ENCODE data around the gene ROMO1. TPM values are rescaled to one million over a fixed set of nuclear protein-coding genes. Genes with fewer than 3 reads are reported as not detected.

The ROMO1 gene
- total RNA-seq (2014; rRNA removed; shearing (Covaris generic)): 213 and 561 TPM in 2 replicates
- polyA plus RNA-seq (2015; cell fraction: cytosol; rRNA removed): 341 and 417 TPM in 2 replicates
- 107 and 141 TPM in 2 replicates for polyA plus RNA-seq (2015; cell fraction: nucleus; rRNA removed)

- DNase-seq (ENCODE audit: low read depth): peak; percentile 85
These were observed at the start of gene ROMO1, which contains the start of gene NFS1 for GRCh38 chr20:35699127-35699956. Gene ROMO1 (plus strand): TSS chr20:35699405. CDS start chr20:35699633, 228 bp downstream. Gene NFS1 (minus strand): TSS chr20:35699352. CDS start chr20:35699288, 64 bp downstream.

DNA sequence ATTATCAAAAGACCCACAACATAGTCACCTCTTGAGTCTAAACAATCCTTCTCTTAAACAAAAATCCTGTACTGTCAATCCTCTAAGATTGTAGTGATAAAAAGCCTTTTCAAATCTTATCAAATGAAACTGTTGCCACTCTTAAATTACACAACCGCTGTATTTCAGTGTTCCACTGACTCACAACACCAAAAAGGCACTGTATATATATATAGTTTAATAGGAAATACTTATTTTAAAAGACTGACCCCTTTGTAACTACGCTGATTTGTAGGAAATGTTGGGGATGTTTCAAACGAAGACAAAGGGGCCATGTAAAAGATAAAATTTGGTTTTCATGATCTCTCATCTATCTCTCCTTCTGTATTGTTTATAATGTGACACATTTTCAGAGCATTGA is 48.6 kb upstream of the ROMO1 start:
- no peak for DNase-seq (ENCODE audit: low read depth)

GRCh38 chr20:35651958-35652357 is 47.2 kb upstream of the ROMO1 start:
- DNase-seq (ENCODE audit: low read depth): no peak

DNA sequence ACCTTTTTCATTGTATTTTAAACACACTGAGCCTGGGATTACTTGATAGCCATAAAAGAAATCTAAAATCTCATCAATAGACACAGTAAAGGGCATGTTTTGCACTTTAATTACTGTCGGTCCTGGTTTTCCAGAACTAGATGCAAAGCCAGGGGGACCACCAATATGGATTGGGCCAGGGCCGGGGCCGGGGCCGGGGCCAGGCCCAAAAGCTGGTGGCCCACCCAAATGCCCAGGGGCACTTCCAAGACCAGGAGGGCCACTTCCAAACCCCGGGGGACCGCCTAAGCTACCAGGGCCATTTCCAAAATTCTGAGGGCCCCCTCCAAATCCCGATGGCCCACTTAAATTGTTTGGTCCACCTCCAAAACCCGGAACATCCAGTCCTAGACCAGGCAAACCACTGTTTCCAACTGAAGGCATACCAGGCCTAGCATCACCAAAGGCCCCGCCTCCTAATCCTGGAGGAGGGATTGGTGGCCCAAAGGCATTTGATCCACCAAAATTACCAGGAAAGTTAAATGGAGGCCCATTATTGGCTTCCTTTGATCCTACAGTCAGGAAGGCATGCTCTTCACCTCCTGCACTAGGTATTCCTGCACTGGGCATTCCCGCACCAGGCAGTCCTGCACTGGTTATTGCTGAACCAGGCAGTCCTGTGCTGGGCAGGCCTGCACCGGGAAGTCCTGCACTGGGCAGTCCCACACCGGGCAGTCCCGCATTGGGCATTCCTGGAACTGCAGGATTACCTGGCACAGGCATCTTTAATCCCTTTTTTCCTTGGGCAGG is 46.4 kb upstream of the ROMO1 start:
- DNase-seq (ENCODE audit: low read depth): no peak

DNA sequence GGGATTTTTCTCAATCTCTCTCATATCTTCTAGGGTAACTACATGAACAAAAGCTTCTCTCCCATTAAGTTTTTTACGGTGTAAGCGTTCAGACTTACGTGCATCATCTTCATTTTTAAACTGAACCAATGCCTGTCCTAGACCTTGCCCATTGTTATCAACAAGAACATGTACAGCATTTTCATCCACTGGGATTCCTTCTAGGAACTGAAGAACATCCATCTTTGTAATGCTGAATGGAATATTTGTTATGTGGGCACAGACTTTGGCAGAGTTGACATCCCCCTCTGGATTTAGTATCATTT is 45.8 kb upstream of the ROMO1 start:
- DNase-seq (ENCODE audit: low read depth): no peak

DNA sequence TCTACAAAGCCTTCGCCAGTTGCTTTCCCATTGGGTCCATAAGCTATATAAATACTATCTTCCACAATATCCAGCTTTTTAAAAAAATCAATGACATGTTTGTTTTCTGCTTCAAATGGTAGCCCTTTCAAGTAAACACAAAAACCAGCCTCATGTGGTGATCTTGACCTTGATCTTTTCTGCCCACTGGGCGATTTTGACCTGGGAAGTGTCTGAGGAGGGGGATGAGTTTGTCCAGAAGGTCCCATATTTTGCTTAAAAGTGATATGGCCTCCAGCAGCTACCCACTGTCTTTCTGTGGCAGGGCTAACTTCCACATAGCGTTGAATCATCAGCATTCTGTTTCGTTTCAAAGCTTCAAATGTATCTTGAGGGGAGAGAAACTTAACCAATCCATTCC is 45.3 kb upstream of the ROMO1 start:
- no peak for DNase-seq (ENCODE audit: low read depth)

GRCh38 chr20:35654415-35654814 is 44.8 kb upstream of the ROMO1 start:
- no peak for DNase-seq (ENCODE audit: low read depth)

DNA sequence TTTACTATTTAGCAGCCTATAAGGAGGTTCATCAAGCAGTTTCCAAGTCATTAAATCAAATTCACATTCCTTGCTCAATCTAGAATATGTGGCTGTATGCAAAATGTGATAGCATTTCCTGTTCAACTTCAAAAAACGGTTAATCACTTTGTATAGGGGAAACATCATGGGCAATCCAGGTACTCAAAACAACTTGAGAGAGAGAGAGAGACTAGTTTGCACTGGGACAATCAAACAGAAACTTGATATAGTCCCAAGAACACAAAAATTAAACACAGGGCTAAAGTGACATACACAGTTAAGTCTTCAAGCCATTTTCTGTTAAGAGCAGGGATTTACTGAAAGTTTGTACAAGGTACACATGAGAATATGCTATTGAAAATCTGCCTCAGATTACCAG is 41.9 kb upstream of the ROMO1 start:
- DNase-seq (ENCODE audit: low read depth): no peak

DNA sequence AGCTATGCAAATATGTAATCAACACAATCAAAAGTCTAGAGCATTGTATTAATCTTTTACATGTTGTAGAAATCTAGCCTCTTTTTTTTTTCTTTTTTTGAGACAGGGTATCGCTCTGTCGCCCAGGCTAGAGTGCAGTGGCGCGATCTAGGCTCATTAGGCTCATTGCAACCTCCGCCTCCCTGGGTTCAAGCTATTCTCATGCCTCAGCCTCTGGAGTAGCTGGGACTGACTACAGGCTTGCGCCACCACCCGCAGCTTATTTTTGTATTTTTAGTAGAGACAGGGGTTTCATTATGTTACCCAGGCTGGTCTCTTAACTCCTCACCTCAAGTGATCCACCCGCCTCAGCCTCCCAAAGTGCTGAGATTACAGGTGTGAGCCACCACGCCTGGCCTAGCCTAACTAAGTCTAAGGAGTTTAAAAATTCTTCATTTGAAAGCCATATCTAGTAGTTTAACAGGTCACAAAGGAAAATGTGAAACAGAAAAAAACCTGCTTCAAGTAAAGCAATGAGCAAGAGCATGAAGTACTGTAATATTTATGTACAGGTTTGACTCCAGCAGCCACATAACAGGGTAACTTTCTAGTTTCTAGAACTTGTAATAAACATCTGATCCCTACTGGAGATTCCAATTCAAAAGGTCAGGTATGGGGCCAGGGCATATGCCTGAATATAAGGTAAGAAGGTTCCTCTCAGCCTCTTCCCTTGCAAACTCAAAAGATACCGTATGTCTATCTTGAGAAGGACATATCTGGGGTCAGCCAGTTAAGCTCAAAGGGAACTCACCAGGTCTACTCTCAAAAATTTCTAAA is 38.9 kb upstream of the ROMO1 start:
- DNase-seq (ENCODE audit: low read depth): no peak

GRCh38 chr20:35661053-35661452 is 38.2 kb upstream of the ROMO1 start:
- peak; percentile 7 for DNase-seq (ENCODE audit: low read depth)

- DNase-seq (ENCODE audit: low read depth): no peak
These were observed 37.3 kb upstream of the ROMO1 start for GRCh38 chr20:35661908-35662307.

DNA sequence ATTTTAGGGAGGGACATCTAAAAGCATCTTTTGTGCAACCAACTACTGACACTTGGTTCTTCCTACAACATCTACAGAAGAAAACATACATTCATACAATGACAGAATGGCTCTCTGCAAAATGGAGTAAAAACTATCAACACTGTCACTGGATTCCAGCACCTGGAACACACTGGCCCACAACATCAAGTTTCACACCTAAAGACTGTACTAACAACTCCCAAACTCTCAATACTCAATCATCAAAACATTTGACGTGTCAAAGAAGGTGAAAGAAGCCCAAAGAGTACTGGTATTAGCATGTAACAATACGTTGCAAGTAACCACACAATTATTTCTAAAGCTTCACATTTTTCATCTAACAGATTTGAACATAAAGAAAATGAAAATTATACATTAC is 36.7 kb upstream of the ROMO1 start:
- DNase-seq (ENCODE audit: low read depth): no peak

- DNase-seq (ENCODE audit: low read depth): peak; percentile 52
These were observed 35.4 kb upstream of the ROMO1 start for GRCh38 chr20:35663516-35664465.

DNA sequence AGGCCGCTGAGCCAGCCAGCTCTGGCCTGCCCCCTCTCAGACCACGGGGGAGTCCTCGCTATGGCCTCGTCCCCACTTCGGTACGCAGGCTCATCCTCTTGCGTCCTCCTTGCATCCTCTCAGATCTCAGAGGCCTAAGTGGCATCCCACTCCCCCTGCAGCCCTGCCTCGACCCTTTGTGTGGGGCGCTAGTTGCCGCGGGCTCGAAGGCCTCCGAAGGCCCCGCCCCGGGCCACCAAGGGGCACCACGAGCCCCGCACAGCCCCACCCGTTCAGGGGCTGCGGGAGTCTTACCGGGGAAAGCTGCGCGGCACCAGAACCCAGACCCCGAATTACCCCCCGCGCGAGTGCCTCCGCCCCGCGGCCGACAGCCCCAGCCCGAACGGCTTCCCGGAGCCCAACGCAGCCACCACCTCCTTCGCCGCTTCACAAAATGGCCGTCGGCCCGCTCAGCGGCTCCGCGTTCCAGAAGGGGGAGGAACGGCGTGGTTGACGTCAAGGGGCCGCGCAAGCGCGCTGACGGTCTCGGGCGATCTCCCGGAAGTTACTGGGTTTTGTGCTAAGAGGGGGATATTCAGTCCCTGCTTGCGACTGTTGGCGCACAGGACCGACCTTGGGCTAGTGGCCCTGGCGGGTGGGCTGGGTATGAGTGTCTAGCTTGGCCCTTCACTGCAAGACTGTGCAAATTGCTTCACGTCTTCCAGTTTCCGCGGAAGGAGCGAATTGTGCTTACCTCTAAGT is 34.6 kb upstream of the ROMO1 start, which contains the start of the genes CPNE1 and RBM12:
Gene CPNE1, minus strand, starts transcription at position 435 of the 741 bp plus-strand sequence. CDS start 31,977 bp downstream, outside the sequence.
Gene RBM12, minus strand, starts transcription at position 435 of the 741 bp plus-strand sequence. CDS start 9,578 bp downstream, outside the sequence.
- peak; percentile 89 for DNase-seq (ENCODE audit: low read depth)

DNA sequence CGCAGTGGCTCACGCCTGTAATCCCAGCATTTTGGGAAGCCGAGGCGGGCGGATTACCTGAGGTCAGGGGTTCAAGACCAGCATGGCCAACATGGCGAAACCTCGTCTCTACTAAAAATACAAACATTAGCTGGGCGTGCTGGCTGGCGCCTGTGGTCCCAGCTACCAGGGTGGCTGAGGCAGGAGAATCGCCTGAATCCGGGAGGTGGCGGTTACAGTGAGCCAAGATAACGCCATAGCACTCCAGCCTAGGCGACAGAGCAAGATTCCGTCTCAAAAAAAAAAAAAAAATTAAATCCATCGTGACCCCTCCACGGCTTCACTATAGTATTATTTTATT is 33.3 kb upstream of the ROMO1 start:
- no peak for DNase-seq (ENCODE audit: low read depth)

DNA sequence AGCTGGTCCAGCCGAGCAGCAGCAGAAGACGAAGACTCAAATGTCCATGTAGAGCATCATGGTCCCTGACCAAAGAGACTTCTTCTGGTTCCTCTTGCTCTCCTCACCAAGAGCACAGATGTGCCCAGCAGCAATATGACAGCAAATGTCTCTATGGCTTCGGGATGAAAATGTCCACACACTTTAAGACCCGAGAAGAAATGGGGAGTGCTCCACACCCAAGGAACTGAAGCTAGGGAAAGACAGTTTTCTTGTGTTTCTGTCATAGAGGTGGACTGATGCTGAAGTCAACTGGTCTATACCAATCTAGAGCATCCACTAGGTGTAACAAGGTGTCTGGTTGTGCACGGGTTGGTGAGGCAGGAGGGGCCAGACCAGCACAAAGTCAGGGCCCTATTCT is 30.0 kb upstream of the ROMO1 start:
- no peak for DNase-seq (ENCODE audit: low read depth)

DNA sequence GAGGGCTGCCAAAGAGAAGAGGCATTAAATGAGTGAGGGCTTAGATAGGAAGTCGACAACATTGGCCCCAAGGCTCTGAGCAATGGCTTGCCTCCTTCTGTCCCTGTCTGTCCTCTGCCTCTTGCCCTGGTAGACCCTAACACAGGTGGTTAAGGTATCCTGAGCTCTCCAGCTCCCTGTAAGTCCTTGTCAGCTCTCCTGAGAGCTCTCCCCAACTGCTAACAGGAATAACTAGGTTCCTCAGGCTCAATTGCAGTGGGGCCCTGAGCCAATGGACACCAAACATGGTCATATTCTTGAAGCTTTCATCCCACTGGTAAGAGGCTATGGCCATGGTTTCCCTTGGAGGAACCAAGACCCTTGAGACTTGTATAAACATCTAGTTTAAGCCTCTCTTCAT is 29.5 kb upstream of the ROMO1 start:
- no peak for DNase-seq (ENCODE audit: low read depth)

- DNase-seq (ENCODE audit: low read depth): no peak
These were observed 25.3 kb upstream of the ROMO1 start for GRCh38 chr20:35673884-35674283.

DNA sequence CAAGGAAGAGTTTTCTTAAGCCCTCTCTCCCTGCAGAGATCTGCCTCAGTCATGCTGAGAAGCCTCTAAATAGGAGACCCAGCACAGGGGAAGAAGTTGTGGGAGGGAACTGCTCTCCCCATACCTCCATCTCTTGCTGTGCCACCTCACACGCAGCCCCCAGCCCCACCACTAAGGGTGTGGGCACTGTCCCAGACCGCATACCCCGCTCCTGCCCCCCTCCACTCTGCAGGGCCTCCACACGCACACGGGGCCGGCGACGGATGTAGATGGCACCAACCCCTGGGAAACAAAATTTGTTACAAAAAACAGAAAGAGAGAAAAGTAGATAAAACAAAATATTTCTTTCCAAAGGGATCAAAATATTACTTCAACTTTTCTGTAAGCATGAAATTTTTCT is 24.3 kb upstream of the ROMO1 start:
- no peak for DNase-seq (ENCODE audit: low read depth)

Data from HT1080 (cell line).